A673 (cell line): ENCODE results near the gene DYRK1A. TPM values are rescaled to one million over a fixed set of nuclear protein-coding genes. Genes with fewer than 3 reads are reported as not detected.

ENCODE experiments used
- BruUV-seq: library from RNA; stranded (reverse); fragments of 400-500 nt; replicated peaks from 2 replicates; lab custom pipeline; 2021; lab: Mats Ljungman, UMichigan
- CTCF ChIA-PET: fragments of 300-600 bp; sonication (Branson Sonifier 250); formaldehyde crosslinking; loops from one replicate; lab custom pipeline; 2022; ENCODE audit warnings: antibody characterized with exemption; lab: Charles Lee
- POLR2A ChIA-PET: fragments of 300-600 bp; sonication (Branson Sonifier 250); formaldehyde crosslinking; loops from one replicate; lab custom pipeline; 2022; ENCODE audit warnings: antibody characterized with exemption; ENCODE audit not compliant: low non-redundant PET; lab: Charles Lee
- DNase-seq: peaks from one replicate; pipeline ENCODE4 v3.0.0-alpha.2; 2015; ENCODE audit warnings: low spot score
- H3K27ac ChIP-seq: fragments of 200-600 bp; sonication (generic); 2 replicates; pipeline ENCODE4 v1.5.1; 2016; ENCODE audit warnings: mixed run types, low read depth, mild to moderate bottlenecking, mixed read lengths, antibody characterized with exemption, low read length; ENCODE audit not compliant: poor library complexity, severe bottlenecking
- H3K27me3 ChIP-seq: fragments of 200-600 bp; sonication (generic); replicated peaks from 2 replicates; pipeline ENCODE4 v1.6.1; 2017; ENCODE audit warnings: mixed run types, low read depth, mild to moderate bottlenecking, mixed read lengths, antibody characterized with exemption, low read length; ENCODE audit not compliant: insufficient read depth, poor library complexity
- H3K36me3 ChIP-seq: fragments of 200-600 bp; sonication (generic); 2 replicates; pipeline ENCODE4 v1.6.1; 2016; ENCODE audit warnings: mixed run types, mild to moderate bottlenecking, mixed read lengths, antibody characterized with exemption, low read length; ENCODE audit not compliant: insufficient read depth, poor library complexity, severe bottlenecking
- H3K4me1 ChIP-seq: fragments of 200-600 bp; sonication (generic); 2 replicates; pipeline ENCODE4 v1.6.1; 2017; ENCODE audit warnings: mixed run types, mild to moderate bottlenecking, mixed read lengths, antibody characterized with exemption, low read length; ENCODE audit not compliant: insufficient read depth, poor library complexity, severe bottlenecking
- H3K4me3 ChIP-seq: fragments of 200-600 bp; sonication (generic); 2 replicates; pipeline ENCODE4 v1.5.1; 2016; ENCODE audit warnings: low read depth, mixed run types, mild to moderate bottlenecking, mixed read lengths, low read length; ENCODE audit not compliant: poor library complexity, severe bottlenecking
- H3K9me3 ChIP-seq: fragments of 200-600 bp; sonication (generic); 2 replicates; pipeline ENCODE4 v1.6.1; 2016; ENCODE audit warnings: mixed run types, low read depth, mild to moderate bottlenecking, mixed read lengths, antibody characterized with exemption, low read length; ENCODE audit not compliant: poor library complexity, severe bottlenecking
- CTCF ChIP-seq: fragments of 300-800, 200-600 bp; sonication (generic); conservative IDR thresholded peaks from 2 replicates; pipeline ENCODE4 v1.5.1; 2017; ENCODE audit warnings: low read depth, mild to moderate bottlenecking, antibody characterized with exemption, low read length, moderate library complexity, mixed read lengths
- EZH2 ChIP-seq: fragments of 200-600 bp; sonication (generic); IDR thresholded peaks from 2 replicates; pipeline ENCODE4 v1.6.1; 2017; ENCODE audit warnings: borderline replicate concordance, low read depth, mild to moderate bottlenecking, mixed read lengths, antibody characterized with exemption, low read length; ENCODE audit not compliant: poor library complexity, severe bottlenecking
- intact Hi-C: fragments of 100-400 bp; cut with micrococcal nuclease; formaldehyde crosslinking; loops from one replicate; pipeline ENCODE4 v1.10.0; 2022; ENCODE audit not compliant: unreplicated experiment
- total RNA-seq: library from RNA; stranded (reverse); gene quantifications from 2 replicates; pipeline ENCODE4 v1.2.3, GENCODE V29; 2021

The DYRK1A gene
- total RNA-seq, 1 experiment from 2014 or later, result 70.5 TPM

- no peak for TF ChIP-seq CTCF
- no peak for TF ChIP-seq EZH2
- DNase-seq, result no peak
- BruUV-seq, result no TSS peak
- Histone ChIP-seq H3K27ac (no peak overlapping the region), H3K27me3 (no peaks in the 10 kb centered on the region), H3K36me3 (peaks cover 12% of the 10 kb centered on the region), H3K4me3 (no peak overlapping the region), H3K4me1 (no peaks in the 10 kb centered on the region), H3K9me3 (no peaks in the 10 kb centered on the region)
- ChIA-PET CTCF (no interaction called here), POLR2A (no interaction called here)
- intact Hi-C loops, result no loop called here
Measured at GRCh38 chr21:37478794-37479193, 112.2 kb downstream of the DYRK1A start.

GRCh38 chr21:37483776-37484175, 117.2 kb downstream of the DYRK1A start:
- intact Hi-C loops, result no loop called here
- H3K36me3 ChIP-seq, result peaks cover 16% of the 10 kb centered on the region
- no peak overlapping the region for H3K4me3 ChIP-seq
- BruUV-seq, result no TSS peak
- DNase-seq, result no peak
- TF ChIP-seq EZH2 (no peak), CTCF (no peak)
- H3K27me3 ChIP-seq, result no peaks in the 10 kb centered on the region
- POLR2A ChIA-PET, result no interaction called here
- CTCF ChIA-PET, result no interaction called here
- H3K27ac ChIP-seq, result no peak overlapping the region
- H3K9me3 ChIP-seq, result no peaks in the 10 kb centered on the region
- H3K4me1 ChIP-seq, result peaks cover 8% of the 10 kb centered on the region

- no peak overlapping the region for H3K27ac ChIP-seq
- peaks cover 16% of the 10 kb centered on the region for H3K36me3 ChIP-seq
- BruUV-seq, result no TSS peak
- CTCF ChIA-PET, result no interaction called here
- intact Hi-C loops, result no loop called here
- no peak for TF ChIP-seq EZH2
- TF ChIP-seq CTCF, result no peak
- H3K4me3 ChIP-seq, result no peak overlapping the region
- peaks cover 8% of the 10 kb centered on the region for H3K4me1 ChIP-seq
- POLR2A ChIA-PET, result interaction anchor here (0.6 kb wide), 1 partner anchor 9 kb away, joined by 6 read pairs; no protein-coding TSS in a partner anchor
- no peak for DNase-seq
- no peaks in the 10 kb centered on the region for H3K27me3 ChIP-seq
- no peaks in the 10 kb centered on the region for H3K9me3 ChIP-seq
Measured at GRCh38 chr21:37484535-37485474, 118.2 kb downstream of the DYRK1A start.
